Left ventricle myocardium inferior (tissue), 1 donor: ENCODE measurements around the gene USF2. TPM values are rescaled to one million over a fixed set of nuclear protein-coding genes. Genes with fewer than 3 reads are reported as not detected.

ENCODE experiments used
- DNase-seq: peaks from one replicate; pipeline ENCODE4 v3.0.0-alpha.2; 2020
- H3K27ac ChIP-seq: fragments of 200-600 bp; replicated peaks from 2 replicates; pipeline ENCODE4 v1.8.0; 2021
- H3K27me3 ChIP-seq: fragments of 200-600 bp; 2 replicates; pipeline ENCODE4 v1.8.0; 2021; ENCODE audit warnings: low read depth
- H3K36me3 ChIP-seq: fragments of 200-600 bp; 2 replicates; pipeline ENCODE4 v1.8.0; 2021
- H3K4me1 ChIP-seq: fragments of 200-600 bp; 2 replicates; pipeline ENCODE4 v1.8.0; 2021
- H3K4me3 ChIP-seq: fragments of 200-600 bp; 2 replicates; pipeline ENCODE4 v1.8.0; 2021; ENCODE audit warnings: mild to moderate bottlenecking, moderate library complexity
- H3K9me3 ChIP-seq: fragments of 200-600 bp; replicated peaks from 2 replicates; pipeline ENCODE4 v1.8.0; 2021
- CTCF ChIP-seq: fragments of 200-600 bp; IDR thresholded peaks from 2 replicates; pipeline ENCODE4 v1.8.0; 2021; ENCODE audit warnings: antibody characterized with exemption, mild to moderate bottlenecking, borderline replicate concordance
- intact Hi-C: fragments of 100-400 bp; cut with micrococcal nuclease; formaldehyde crosslinking; loops from one replicate; pipeline ENCODE4 v1.11.0; 2022
- total RNA-seq: library from RNA; stranded (reverse); fragmentation: NEBNext Ultra II Directional; extraction: Animal tissue kit (Norgen Biotek cat#: 25700); gene quantifications from one replicate; pipeline ENCODE4 v1.2.1, GENCODE V29; 2021
- donor health status: DM: no; HTN: yes; CAD: no; lungs with severe emphysema.

The USF2 gene
- total RNA-seq, 1 donor from 2014 or later: 147 TPM

GRCh38 chr19:35306473-35307246 is 37.9 kb downstream of the USF2 start:
- Histone ChIP-seq H3K36me3 (no peaks in the 10 kb centered on the region), H3K27ac (no peak overlapping the region), H3K4me3 (no peak overlapping the region), H3K4me1 (no peaks in the 10 kb centered on the region), H3K27me3 (peaks cover 70% of the 10 kb centered on the region), H3K9me3 (no peaks in the 10 kb centered on the region)
- DNase-seq: no peak
- TF ChIP-seq CTCF: no peak
- intact Hi-C loops: no loop called here

- intact Hi-C loops: no loop called here
- H3K27me3 ChIP-seq: peaks cover 60% of the 10 kb centered on the region
- H3K36me3 ChIP-seq: no peaks in the 10 kb centered on the region
- no peak for DNase-seq
- no peak overlapping the region for H3K27ac ChIP-seq
- no peaks in the 10 kb centered on the region for H3K4me1 ChIP-seq
- no peaks in the 10 kb centered on the region for H3K9me3 ChIP-seq
- no peak overlapping the region for H3K4me3 ChIP-seq
- TF ChIP-seq CTCF: no peak
Observed at GRCh38 chr19:35307931-35308330, 39.2 kb downstream of the USF2 start.

DNA sequence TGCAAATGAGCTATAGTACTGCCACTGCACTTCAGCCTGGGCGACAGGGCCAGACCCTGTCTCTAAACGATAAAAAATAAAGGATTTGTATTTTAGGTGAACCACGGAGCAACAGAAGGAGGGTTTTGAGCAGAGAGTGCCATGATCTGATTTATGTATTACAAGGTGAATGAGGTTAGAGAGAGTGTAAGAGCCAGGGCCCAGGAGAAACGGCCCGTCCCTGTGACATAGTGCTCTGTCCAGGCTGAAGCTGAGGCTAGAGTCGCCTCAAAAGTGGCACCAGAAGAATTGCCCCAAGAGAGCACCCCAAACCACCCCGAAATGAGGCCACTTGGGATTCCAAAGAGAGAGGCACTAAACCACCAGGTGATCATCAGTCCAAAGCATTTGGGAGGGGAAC is 40.1 kb downstream of the USF2 start:
- intact Hi-C loops: no loop called here
- Histone ChIP-seq H3K36me3 (no peaks in the 10 kb centered on the region), H3K27me3 (peaks cover 52% of the 10 kb centered on the region), H3K9me3 (no peaks in the 10 kb centered on the region), H3K27ac (no peak overlapping the region), H3K4me3 (no peak overlapping the region), H3K4me1 (no peaks in the 10 kb centered on the region)
- TF ChIP-seq CTCF: no peak
- no peak for DNase-seq

- H3K27me3 ChIP-seq: peaks cover 44% of the 10 kb centered on the region
- intact Hi-C loops: no loop called here
- no peak overlapping the region for H3K27ac ChIP-seq
- no peaks in the 10 kb centered on the region for H3K4me1 ChIP-seq
- H3K36me3 ChIP-seq: no peaks in the 10 kb centered on the region
- no peak for TF ChIP-seq CTCF
- H3K9me3 ChIP-seq: no peaks in the 10 kb centered on the region
- DNase-seq: no peak
- H3K4me3 ChIP-seq: no peak overlapping the region
Observed at GRCh38 chr19:35309481-35310279, 40.9 kb downstream of the USF2 start.

DNA sequence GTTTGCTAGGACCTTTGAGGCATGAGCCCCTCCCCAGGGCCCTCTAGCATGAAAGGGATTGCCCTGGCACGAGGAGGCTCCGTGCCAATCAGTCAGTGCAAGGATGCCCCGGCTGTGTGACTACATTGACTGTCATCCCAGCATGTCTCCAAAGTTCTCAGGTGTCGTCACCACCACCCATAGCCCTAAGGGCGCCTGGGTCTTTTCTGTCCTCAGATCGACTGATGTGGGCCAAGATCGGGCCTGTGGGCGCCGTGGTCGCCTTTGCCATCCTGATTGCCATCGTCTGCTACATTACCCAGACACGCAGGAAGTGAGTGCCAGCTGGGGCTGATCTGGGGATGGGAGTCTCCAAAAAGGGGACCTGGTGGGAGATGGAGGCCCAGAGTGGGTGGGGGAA is 41.6 kb downstream of the USF2 start:
- intact Hi-C loops: no loop called here
- H3K27ac ChIP-seq: no peak overlapping the region

More for the DNA sequence above, 41.6 kb downstream of the USF2 start:
- peaks cover 37% of the 10 kb centered on the region for H3K27me3 ChIP-seq
- H3K4me1 ChIP-seq: no peaks in the 10 kb centered on the region
- no peak for TF ChIP-seq CTCF
- H3K4me3 ChIP-seq: no peak overlapping the region
- H3K36me3 ChIP-seq: no peaks in the 10 kb centered on the region
- H3K9me3 ChIP-seq: no peaks in the 10 kb centered on the region
- no peak for DNase-seq
